GM21737 (cell line): ENCODE results near the gene ZMYM5.
A peak's percentile ranks its signal among the peaks of the same experiment; 100 is the strongest.
"Not testable (repeated sequence)": the region's sequence is repeated elsewhere in the genome, so short reads cannot be mapped to it uniquely, and the experiment has no call there.

Experiments used
- ATAC-seq: cut with Tn5 transposase; IDR thresholded peaks from one replicate; pipeline ENCODE4 v1.9.1; 2021; ENCODE audit warnings: mild to moderate bottlenecking, moderate library complexity; ENCODE audit not compliant: unreplicated experiment

The ZMYM5 gene

GRCh38 chr13:19822673-19823072, 40.8 kb downstream of the ZMYM5 start:
- ATAC-seq, result no peak

GRCh38 chr13:19818223-19818842, 45.1 kb downstream of the ZMYM5 start:
- no peak for ATAC-seq

GRCh38 chr13:19817510-19818158, 45.8 kb downstream of the ZMYM5 start:
- ATAC-seq, result no peak

GRCh38 chr13:19817106-19817505, 46.3 kb downstream of the ZMYM5 start:
- no peak for ATAC-seq

GRCh38 chr13:19815842-19816241, 47.6 kb downstream of the ZMYM5 start:
- ATAC-seq, result not testable (repeated sequence)

GRCh38 chr13:19810996-19811881, 52.2 kb downstream of the ZMYM5 start:
- ATAC-seq, result no peak

- no peak for ATAC-seq
Observed at GRCh38 chr13:19810151-19810550, 53.3 kb downstream of the ZMYM5 start.

GRCh38 chr13:19805765-19806164, 57.7 kb downstream of the ZMYM5 start:
- ATAC-seq, result no peak

- ATAC-seq, result no peak
Observed at GRCh38 chr13:19795956-19796355, 67.5 kb downstream of the ZMYM5 start.

GRCh38 chr13:19794631-19795030, 68.8 kb downstream of the ZMYM5 start:
- ATAC-seq, result no peak

- no peak for ATAC-seq
Observed at GRCh38 chr13:19791953-19792537, 71.4 kb downstream of the ZMYM5 start.

GRCh38 chr13:19782727-19783682, 80.4 kb downstream of the ZMYM5 start, which contains the start of gene PSPC1:
TSS of gene PSPC1 (minus strand) at chr13:19782945. CDS start at chr13:19782757, 188 bp downstream.
- ATAC-seq, result peak; percentile 84

- peak; percentile 38 for ATAC-seq
Observed at GRCh38 chr13:19782049-19782726, 81.3 kb downstream of the ZMYM5 start.

- no peak for ATAC-seq
Observed at GRCh38 chr13:19781526-19781925, 81.9 kb downstream of the ZMYM5 start.

GRCh38 chr13:19780753-19781418, 82.6 kb downstream of the ZMYM5 start:
- not testable (repeated sequence) for ATAC-seq
